ENCODE results near the gene CCL2.
"Not testable (repeated sequence)": the region's sequence is repeated elsewhere in the genome, so short reads cannot be mapped to it uniquely, and the experiment has no call there.

Gene CCL2

DNA sequence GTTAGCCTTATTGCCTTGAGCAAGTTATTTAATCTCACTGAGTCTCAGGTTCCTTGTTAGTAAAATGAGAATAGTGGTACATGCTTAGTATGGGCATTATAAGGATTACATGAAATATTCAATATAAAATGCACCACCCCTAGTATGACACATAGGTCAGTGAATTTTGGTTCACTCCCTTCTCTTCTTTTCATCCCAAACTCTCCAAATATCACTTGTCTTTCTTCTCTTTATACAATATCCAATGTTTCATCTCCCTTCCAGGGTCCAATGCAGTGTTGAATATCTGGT is 28.4 kb upstream of the CCL2 start:
- no peaks in the 10 kb centered on the region for H3F3A ChIP-seq (ENCODE audit: insufficient read depth)
- no peak overlapping the region for H3K9ac ChIP-seq (ENCODE audit: low read length)
- no peaks in the 10 kb centered on the region for H4K20me1 ChIP-seq (ENCODE audit: low read depth, low read length)
- H3K9me3 ChIP-seq (ENCODE audit: insufficient read depth, low read length) = no peaks in the 10 kb centered on the region
- no peak overlapping the region for H2AFZ ChIP-seq (ENCODE audit: low read depth, low read length, severe bottlenecking)
- no peaks in the 10 kb centered on the region for H3K79me2 ChIP-seq (ENCODE audit: insufficient read depth, low read length)
- H3K4me2 ChIP-seq (ENCODE audit: low read depth, low read length, poor library complexity, severe bottlenecking) = no peak overlapping the region
- no peak overlapping the region for H3K27ac ChIP-seq (ENCODE audit: low read depth, low read length)
- H3K4me3 ChIP-seq (ENCODE audit: insufficient read depth, low read length, poor library complexity, severe bottlenecking) = no peak overlapping the region
- no peak for TF ChIP-seq EZH2phosphoT487 (conservative IDR thresholded peaks at IDR 0.05; ENCODE audit: low read length)
- TF ChIP-seq, protein P1, sequence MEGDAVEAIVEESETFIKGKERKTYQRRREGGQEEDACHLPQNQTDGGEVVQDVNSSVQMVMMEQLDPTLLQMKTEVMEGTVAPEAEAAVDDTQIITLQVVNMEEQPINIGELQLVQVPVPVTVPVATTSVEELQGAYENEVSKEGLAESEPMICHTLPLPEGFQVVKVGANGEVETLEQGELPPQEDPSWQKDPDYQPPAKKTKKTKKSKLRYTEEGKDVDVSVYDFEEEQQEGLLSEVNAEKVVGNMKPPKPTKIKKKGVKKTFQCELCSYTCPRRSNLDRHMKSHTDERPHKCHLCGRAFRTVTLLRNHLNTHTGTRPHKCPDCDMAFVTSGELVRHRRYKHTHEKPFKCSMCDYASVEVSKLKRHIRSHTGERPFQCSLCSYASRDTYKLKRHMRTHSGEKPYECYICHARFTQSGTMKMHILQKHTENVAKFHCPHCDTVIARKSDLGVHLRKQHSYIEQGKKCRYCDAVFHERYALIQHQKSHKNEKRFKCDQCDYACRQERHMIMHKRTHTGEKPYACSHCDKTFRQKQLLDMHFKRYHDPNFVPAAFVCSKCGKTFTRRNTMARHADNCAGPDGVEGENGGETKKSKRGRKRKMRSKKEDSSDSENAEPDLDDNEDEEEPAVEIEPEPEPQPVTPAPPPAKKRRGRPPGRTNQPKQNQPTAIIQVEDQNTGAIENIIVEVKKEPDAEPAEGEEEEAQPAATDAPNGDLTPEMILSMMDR (IDR thresholded peaks at IDR 0.05; ENCODE audit: insufficient read depth, low read length, poor library complexity, severe bottlenecking) = no peak
- H3K9me2 ChIP-seq (replicated peaks; ENCODE audit: insufficient read depth, low read length) = no peaks in the 10 kb centered on the region
- H3K27me3 ChIP-seq (ENCODE audit: low read length) = no peaks in the 10 kb centered on the region
- H3K36me3 ChIP-seq (ENCODE audit: low read length) = no peaks in the 10 kb centered on the region

DNA sequence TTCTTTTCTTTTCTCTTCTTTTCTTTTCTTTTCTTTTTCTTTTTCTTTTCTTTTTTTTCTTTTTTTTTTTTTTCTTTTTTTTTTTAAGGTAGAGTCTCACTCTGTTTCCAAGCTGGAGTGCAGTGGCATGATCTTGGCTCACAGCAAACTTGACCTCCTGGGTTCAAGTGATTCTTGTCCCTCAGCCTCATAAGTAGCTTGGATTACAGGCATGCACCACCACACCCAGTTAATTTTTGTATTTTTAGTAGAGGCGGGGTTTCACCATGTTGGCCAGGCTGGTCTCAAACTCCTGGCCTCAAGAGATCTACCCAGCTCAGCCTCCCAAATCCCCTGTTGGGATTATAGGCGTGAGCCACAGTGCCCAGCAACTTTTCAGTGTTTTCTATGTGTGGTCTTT is 27.8 kb upstream of the CCL2 start:
- H3K9me2 ChIP-seq (replicated peaks; ENCODE audit: insufficient read depth, low read length); H3K36me3 ChIP-seq (ENCODE audit: low read length); H3K4me2 ChIP-seq (ENCODE audit: low read depth, low read length, poor library complexity, severe bottlenecking); H3K4me3 ChIP-seq (ENCODE audit: insufficient read depth, low read length, poor library complexity, severe bottlenecking); H2AFZ ChIP-seq (ENCODE audit: low read depth, low read length, severe bottlenecking); H3K9me3 ChIP-seq (ENCODE audit: insufficient read depth, low read length); H3K27ac ChIP-seq (ENCODE audit: low read depth, low read length); H3F3A ChIP-seq (ENCODE audit: insufficient read depth); H4K20me1 ChIP-seq (ENCODE audit: low read depth, low read length); H3K9ac ChIP-seq (ENCODE audit: low read length); H3K79me2 ChIP-seq (ENCODE audit: insufficient read depth, low read length); H3K27me3 ChIP-seq (ENCODE audit: low read length): not testable (repeated sequence)

DNA sequence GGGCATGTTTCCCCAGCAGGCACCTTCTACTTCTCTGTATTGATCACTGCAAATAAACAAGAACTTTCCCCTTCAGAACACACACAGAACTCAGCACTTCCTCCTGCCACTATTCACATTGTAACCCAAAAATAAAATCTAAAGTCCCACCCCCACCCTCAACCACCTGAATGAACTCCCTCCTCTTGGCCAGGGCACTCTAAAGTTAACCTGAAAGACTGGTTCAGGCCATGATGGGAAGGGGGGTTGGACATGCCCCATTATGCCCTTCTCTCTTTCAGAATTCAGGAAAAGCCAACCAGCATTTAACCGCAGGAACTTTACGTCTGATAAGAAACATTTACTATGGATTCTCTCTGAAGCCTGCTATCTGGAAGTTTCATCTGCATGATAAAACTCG is 27.4 kb upstream of the CCL2 start:
- Histone ChIP-seq H2AFZ (ENCODE audit: low read depth, low read length, severe bottlenecking) (no peak overlapping the region), H3K27ac (ENCODE audit: low read depth, low read length) (no peak overlapping the region), H3K4me2 (ENCODE audit: low read depth, low read length, poor library complexity, severe bottlenecking) (no peak overlapping the region)

DNA sequence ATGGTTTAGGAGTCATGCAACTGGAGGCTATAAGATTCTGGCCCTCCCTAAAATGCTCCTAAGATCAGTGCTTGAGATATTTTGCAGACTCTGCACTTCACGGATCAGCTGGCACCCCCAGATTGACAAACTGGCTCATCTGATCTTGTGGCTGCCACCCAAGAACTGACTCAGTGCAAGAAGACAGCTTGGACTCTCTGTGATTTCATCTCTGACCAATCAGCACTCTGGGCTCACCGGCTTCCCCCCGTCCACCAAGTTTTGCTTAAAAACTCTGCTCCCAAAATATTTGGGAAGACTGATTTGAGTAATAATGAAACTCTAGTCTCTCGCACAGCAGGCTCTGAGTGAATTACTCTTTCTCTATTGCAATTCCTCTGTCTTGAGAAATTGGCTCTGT is 26.3 kb upstream of the CCL2 start:
- no peaks in the 10 kb centered on the region for H3K27me3 ChIP-seq (ENCODE audit: low read length)
- H3K4me2 ChIP-seq (ENCODE audit: low read depth, low read length, poor library complexity, severe bottlenecking) = no peak overlapping the region
- H3K79me2 ChIP-seq (ENCODE audit: insufficient read depth, low read length) = no peaks in the 10 kb centered on the region
- H3K9me3 ChIP-seq (ENCODE audit: insufficient read depth, low read length) = no peaks in the 10 kb centered on the region
- no peaks in the 10 kb centered on the region for H3K9me2 ChIP-seq (replicated peaks; ENCODE audit: insufficient read depth, low read length)
- H3K9ac ChIP-seq (ENCODE audit: low read length) = no peak overlapping the region
- no peaks in the 10 kb centered on the region for H4K20me1 ChIP-seq (ENCODE audit: low read depth, low read length)
- no peaks in the 10 kb centered on the region for H3K36me3 ChIP-seq (ENCODE audit: low read length)
- H3K4me3 ChIP-seq (ENCODE audit: insufficient read depth, low read length, poor library complexity, severe bottlenecking) = no peak overlapping the region
- H2AFZ ChIP-seq (ENCODE audit: low read depth, low read length, severe bottlenecking) = no peak overlapping the region
- H3F3A ChIP-seq (ENCODE audit: insufficient read depth) = no peaks in the 10 kb centered on the region
- no peak overlapping the region for H3K27ac ChIP-seq (ENCODE audit: low read depth, low read length)
- TF ChIP-seq, protein P1 (IDR thresholded peaks at IDR 0.05; ENCODE audit: insufficient read depth, low read length, poor library complexity, severe bottlenecking) = no peak
- no peak for TF ChIP-seq EZH2phosphoT487 (conservative IDR thresholded peaks at IDR 0.05; ENCODE audit: low read length)

More for the DNA sequence above, 27.4 kb upstream of the CCL2 start:
- Histone ChIP-seq H4K20me1 (ENCODE audit: low read depth, low read length) (no peaks in the 10 kb centered on the region), H3K36me3 (ENCODE audit: low read length) (no peaks in the 10 kb centered on the region), H3K27me3 (ENCODE audit: low read length) (no peaks in the 10 kb centered on the region), H3K9ac (ENCODE audit: low read length) (no peak overlapping the region), H3F3A (ENCODE audit: insufficient read depth) (no peaks in the 10 kb centered on the region), H3K4me3 (ENCODE audit: insufficient read depth, low read length, poor library complexity, severe bottlenecking) (no peak overlapping the region), H3K79me2 (ENCODE audit: insufficient read depth, low read length) (no peaks in the 10 kb centered on the region), H3K9me3 (ENCODE audit: insufficient read depth, low read length) (no peaks in the 10 kb centered on the region), H3K9me2 (replicated peaks; ENCODE audit: insufficient read depth, low read length) (no peaks in the 10 kb centered on the region)
- TF ChIP-seq EZH2phosphoT487 (conservative IDR thresholded peaks at IDR 0.05; ENCODE audit: low read length) = no peak
- TF ChIP-seq, protein P1 (IDR thresholded peaks at IDR 0.05; ENCODE audit: insufficient read depth, low read length, poor library complexity, severe bottlenecking) = no peak

All from SU-DHL-6 (cell line).